GM12878 (cell line): ENCODE data around the gene HPS3. TPM values are rescaled to one million over a fixed set of nuclear protein-coding genes. Genes with fewer than 3 reads are reported as not detected.

ENCODE experiments used
- ATF3 ChIP-seq: IDR thresholded peaks from 2 replicates; pipeline ENCODE4 v1.6.1; 2011; ENCODE audit warnings: low read depth, mild to moderate bottlenecking, low read length, moderate library complexity, borderline replicate concordance; ENCODE audit errors: extremely low read depth
- MAX ChIP-seq: IDR thresholded peaks from 2 replicates; pipeline ENCODE4 v1.6.1; 2012; ENCODE audit warnings: low read depth, low read length, improper control_type of control experiment
- ZBTB40 ChIP-seq: fragments of 450-650 bp; IDR thresholded peaks from 2 replicates; pipeline ENCODE4 v1.6.1; 2016; ENCODE audit warnings: mild to moderate bottlenecking, moderate library complexity, borderline replicate concordance
- ZNF687 ChIP-seq: fragments of 450-650 bp; IDR thresholded peaks from 2 replicates; pipeline ENCODE4 v1.6.1; 2017; ENCODE audit warnings: mild to moderate bottlenecking, moderate library complexity
- polyA plus RNA-seq, 11 experiments: library from polyadenylated mRNA; depleted of rRNA in 4 of 11; unstranded in 6 of 11; stranded (reverse) in 5 of 11; fragments of >200 nt; fragmentation: Nextera tagmentation in 4 of 11; fragmentation: Illumina TruSeq in 1 of 11; extraction: Ambion mirVana in 4 of 11; extraction: Trizol in 1 of 11; gene quantifications; 1 replicate in 1 of 11; 2 replicates in 10 of 11; pipeline versions ENCODE4 v1.2.1 to v1.2.3, GENCODE V29; 2011 to 2016; ENCODE audit warnings: inconsistent platforms in 2 of 11, missing spikeins in 2 of 11, low read depth in 1 of 11
- total RNA-seq, 4 experiments: library from RNA; depleted of rRNA in 3 of 4; stranded (reverse); fragments of >200 nt in 3 of 4; fragmentation: Illumina TruSeq in 1 of 4; extraction: Trizol in 1 of 4; gene quantifications; 2 replicates each; pipeline versions ENCODE4 v1.2.1 to v1.2.3, GENCODE V29; 2013 to 2021

Gene HPS3
- total and polyA plus RNA-seq, 10 of the 15 experiments (the other 5 are each of a cell fraction or from before 2014, with no cell fraction given), result 2.7 to 26.5 (median 14.8) TPM

- no peak for TF ChIP-seq ZBTB40
- no peak for TF ChIP-seq ATF3
- TF ChIP-seq MAX, result no peak
- TF ChIP-seq ZNF687, result no peak
These were observed 10.0 kb upstream of the HPS3 start (continued) for GRCh38 chr3:149119466-149119865.
